Cardiac fibroblast (primary cell): ENCODE results near the gene RARB.

Source experiments
- DNase-seq, 2 donors: peaks; one replicate each; pipeline versions ENCODE4 v3.0.0 to v3.0.0-alpha.2; 2010; ENCODE audit warnings: low read depth in 2 of 2
- H3K4me3 ChIP-seq, 2 donors: replicated peaks in 1 of 2; 1 replicate in 1 of 2; 2 replicates in 1 of 2; pipeline ENCODE4 v1.5.1; 2011; ENCODE audit warnings: low read depth in 2 of 2, low read length in 2 of 2, mild to moderate bottlenecking in 2 of 2, moderate library complexity in 1 of 2
- CTCF ChIP-seq: IDR thresholded peaks from one replicate; pipeline ENCODE4 v1.5.1; 2011; ENCODE audit warnings: low read depth, mild to moderate bottlenecking, low read length, inconsistent platforms

The RARB gene

GRCh38 chr3:25386686-25387255, 41.3 kb upstream of the RARB start:
- no peak overlapping the region for H3K4me3 ChIP-seq
- no peak for DNase-seq
- TF ChIP-seq CTCF = no peak

GRCh38 chr3:25390605-25391004, 37.5 kb upstream of the RARB start:
- no peak for DNase-seq
- H3K4me3 ChIP-seq = no peak overlapping the region
- no peak for TF ChIP-seq CTCF

DNA sequence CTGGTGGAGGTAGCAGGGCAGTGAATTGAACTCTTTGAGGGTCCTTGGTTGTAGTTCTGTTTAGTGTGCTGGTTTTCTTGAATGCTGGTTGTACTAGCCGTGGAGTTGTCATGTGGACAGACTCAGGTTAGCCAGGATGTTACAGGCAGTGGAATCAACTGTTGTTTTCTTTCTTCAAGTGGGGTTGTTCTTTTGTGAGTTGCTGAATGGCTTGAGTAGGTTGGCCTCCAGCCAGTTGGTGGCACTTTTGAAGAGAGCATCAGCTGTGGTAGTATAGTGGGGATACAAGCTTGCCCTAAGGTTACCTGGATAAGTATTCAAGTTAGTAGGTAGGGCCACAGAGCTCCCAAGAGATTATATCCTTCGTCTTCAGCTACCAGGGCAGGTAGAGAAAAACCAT, 31.8 kb upstream of the RARB start:
- TF ChIP-seq CTCF = no peak
- no peak overlapping the region for H3K4me3 ChIP-seq
- no peak for DNase-seq

DNA sequence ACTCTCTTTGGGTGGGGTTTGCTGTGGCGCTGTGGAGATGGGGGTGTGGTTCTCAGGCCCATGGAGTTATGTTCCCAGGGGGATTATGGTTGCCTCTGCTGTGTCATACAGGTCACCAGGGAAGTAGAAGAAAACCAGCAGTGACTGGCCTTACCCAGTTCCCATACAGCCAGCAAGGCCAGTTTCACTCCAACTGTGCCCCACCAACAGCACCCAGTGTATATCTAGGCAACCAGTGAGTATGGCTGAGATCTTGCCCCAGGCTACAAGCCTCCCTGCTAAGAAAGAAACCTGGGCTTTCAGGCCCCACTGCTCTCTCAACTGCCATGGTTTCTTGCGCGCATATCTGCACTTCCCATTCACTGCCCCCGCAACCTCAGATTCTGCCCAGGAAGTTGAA, 31.4 kb upstream of the RARB start:
- no peak for DNase-seq
- TF ChIP-seq CTCF = no peak
- H3K4me3 ChIP-seq = no peak overlapping the region

DNA sequence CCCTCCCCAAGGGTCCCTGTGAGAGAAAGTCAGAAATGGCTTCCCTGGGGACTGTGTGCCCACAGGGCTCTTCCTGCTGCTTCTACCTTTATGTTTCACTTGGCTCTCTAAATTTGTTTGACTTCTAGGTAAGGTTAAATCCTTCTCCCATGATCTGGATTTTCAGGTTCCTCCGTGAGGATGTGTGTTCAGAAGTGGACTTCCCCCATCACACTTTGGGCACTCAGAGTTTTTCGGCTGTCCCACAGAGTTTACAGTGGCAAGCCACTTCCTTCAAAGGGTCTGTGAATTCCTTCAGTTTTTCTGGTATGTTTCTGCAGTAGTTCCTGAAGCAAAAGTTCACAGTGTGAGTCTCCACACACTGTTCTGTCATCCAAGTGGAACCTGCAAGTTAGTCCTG, 30.9 kb upstream of the RARB start:
- no peak for DNase-seq
- no peak for TF ChIP-seq CTCF
- no peak overlapping the region for H3K4me3 ChIP-seq

DNA sequence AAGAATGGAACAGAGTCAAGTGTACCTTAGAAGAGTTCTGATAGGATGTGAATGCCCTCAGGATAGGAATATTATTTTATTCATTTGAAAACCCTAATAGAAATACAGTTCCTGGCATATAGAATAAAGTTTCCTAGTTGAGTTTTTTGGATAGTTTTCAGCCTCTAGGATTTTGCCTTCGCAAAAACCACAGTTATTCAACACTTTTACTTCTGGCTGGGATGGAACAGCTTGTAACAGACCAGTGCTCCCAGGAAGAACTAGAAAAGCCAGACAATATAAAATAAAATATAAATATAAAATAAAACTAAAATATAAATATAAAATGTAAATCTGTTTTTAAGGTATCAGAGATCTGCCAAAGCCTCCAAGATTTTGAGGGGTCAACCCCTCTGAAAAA, 27.5 kb upstream of the RARB start:
- TF ChIP-seq CTCF = no peak
- DNase-seq = no peak
- no peak overlapping the region for H3K4me3 ChIP-seq

GRCh38 chr3:25403968-25404367, 24.1 kb upstream of the RARB start:
- no peak overlapping the region for H3K4me3 ChIP-seq
- TF ChIP-seq CTCF = no peak
- DNase-seq = no peak
